GM18870 (cell line): ENCODE results near the gene ETS2.

Source experiments
- ATAC-seq: cut with Tn5 transposase; IDR thresholded peaks from one replicate; pipeline ENCODE4 v1.9.1; 2021; ENCODE audit warnings: moderate library complexity; ENCODE audit not compliant: unreplicated experiment

Gene ETS2

DNA sequence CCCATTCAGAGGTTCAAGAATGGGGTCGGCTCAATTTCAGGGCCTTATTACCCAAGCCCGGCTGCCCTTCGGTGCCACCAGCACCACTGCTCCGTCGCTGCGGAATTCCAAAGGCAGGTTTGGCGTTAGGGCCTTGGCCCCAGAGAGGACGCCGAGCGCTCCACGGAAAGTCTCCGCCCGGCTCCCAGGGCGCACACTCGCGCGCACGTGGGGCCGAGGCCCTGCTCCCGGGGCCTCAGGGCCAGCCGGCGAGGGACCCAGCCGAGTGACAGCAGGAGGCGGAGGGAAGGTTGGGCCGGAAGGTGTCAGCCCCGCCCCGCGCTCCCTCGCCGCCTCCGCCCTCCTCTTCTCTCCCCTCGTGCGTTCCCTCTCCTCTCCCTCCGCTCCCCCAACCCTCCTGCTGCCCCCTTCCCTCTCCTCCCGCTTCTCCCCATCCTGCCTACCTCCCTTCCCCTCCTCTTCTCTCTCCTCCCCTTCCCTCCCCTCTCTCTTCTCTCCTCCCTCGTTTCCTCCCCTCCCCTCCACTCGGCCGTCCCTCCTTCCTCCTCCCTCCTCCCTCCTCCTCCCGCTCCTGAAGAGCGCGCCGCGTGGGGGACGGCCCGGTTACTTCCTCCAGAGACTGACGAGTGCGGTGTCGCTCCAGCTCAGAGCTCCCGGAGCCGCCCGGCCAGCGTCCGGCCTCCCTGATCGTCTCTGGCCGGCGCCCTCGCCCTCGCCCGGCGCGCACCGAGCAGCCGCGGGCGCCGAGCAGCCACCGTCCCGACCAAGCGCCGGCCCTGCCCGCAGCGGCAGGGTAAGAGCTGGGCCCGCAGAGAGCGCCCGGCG, at the start of gene ETS2:
TSS of gene ETS2 (plus strand) at position 602 of the 825 bp plus-strand sequence. CDS start 4,106 bp downstream, outside the sequence.
- no peak for ATAC-seq

GRCh38 chr21:38756746-38757145, 49.0 kb upstream of the ETS2 start:
- ATAC-seq: no peak

- ATAC-seq: no peak
These were observed 47.1 kb upstream of the ETS2 start for GRCh38 chr21:38758501-38759214.

- ATAC-seq: no peak
These were observed 46.3 kb upstream of the ETS2 start for GRCh38 chr21:38759413-38759812.

- ATAC-seq: no peak
These were observed 45.5 kb upstream of the ETS2 start for GRCh38 chr21:38760017-38760761.

DNA sequence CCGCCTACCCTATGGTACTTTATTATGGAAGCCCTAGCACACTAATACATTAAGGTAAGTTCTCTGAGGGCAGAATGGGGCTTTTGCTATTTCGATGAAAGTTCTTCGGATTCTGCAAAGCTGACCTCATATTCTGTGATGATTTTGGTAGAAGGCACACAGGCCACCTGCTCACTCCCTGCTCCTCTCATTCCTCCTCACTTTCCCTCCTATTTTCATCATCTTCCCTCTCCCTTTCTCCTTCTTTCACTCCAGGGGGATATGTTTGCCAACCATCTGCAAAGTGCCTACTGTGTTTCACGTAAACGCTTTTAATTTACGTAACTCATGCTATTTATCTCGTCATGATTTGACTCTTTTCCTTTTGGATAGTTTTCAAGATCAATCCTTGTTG, 45.0 kb upstream of the ETS2 start:
- ATAC-seq: no peak

- ATAC-seq: no peak
These were observed 44.2 kb upstream of the ETS2 start for GRCh38 chr21:38761531-38761930.

- ATAC-seq: no peak
These were observed 40.7 kb upstream of the ETS2 start for GRCh38 chr21:38765056-38765455.

- peak; percentile 96 for ATAC-seq
These were observed 38.6 kb upstream of the ETS2 start for GRCh38 chr21:38766987-38767722.

GRCh38 chr21:38768471-38769063, 37.2 kb upstream of the ETS2 start:
- ATAC-seq: no peak

GRCh38 chr21:38769191-38769780, 36.4 kb upstream of the ETS2 start:
- no peak for ATAC-seq

- no peak for ATAC-seq
These were observed 35.1 kb upstream of the ETS2 start for GRCh38 chr21:38770660-38771059.

- no peak for ATAC-seq
These were observed 34.2 kb upstream of the ETS2 start for GRCh38 chr21:38771536-38771935.

DNA sequence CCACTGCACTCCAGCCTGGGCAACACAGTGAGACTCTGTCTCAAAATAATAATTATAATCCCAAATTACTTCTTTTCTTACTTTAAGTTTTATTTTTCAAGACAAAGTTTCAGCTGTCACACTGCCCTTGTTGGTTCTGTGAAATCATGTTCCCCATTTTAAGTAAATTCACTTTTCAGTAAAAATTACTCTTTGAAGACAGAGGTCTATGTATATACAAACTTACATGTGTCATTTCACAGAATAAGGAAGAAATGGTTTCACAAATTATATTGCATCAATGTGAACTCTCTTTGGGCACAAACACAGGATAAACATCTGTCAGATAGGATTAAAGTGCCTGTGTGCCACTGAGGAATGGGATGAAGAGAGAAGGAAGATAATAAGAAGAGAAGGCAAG, 33.1 kb upstream of the ETS2 start:
- no peak for ATAC-seq

DNA sequence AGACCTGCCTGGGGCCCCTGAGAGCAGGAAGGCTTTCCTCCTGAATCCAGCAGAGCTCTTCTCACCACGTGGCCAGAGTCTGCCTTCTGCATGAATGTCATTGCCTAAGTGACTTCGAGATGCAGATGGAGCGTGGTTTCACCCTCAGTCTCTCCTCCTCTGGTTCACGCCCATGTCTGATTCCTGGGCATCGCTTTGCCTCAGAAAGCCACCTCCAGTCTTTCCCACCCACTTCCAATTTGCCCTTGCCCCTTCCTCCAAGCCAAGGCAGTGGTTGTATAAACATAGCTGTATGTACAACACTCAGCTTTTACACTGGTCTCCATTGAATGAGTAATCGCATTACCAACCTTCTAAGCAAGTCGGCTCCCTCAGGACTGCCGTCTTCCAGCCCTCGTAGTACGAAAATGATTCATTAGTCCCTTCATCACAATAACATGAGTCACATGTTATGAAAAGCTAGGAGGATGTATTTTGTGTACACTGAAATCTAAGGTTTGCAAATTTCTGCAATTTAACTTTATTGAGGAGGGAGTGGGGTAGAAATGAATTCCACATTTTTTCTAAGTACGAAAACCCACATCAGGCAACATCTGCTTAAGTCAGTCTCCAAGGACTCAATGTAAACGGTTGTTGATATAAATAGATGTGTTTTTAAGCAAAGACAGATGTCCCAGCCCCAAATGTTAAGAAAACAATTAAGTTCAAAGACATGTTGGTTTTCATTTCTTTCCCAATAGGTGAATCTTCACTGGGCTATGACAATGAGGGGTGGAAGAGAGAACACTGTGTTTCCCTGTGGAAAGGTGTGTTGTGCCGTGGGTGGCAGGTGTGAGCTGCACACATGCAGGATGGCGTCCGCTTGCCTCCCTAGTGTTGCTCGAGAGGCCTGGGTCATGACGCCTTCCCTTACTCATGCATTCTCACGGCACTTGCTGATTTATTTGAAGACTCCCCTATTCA, 32.3 kb upstream of the ETS2 start:
- no peak for ATAC-seq

- no peak for ATAC-seq
These were observed 31.6 kb upstream of the ETS2 start for GRCh38 chr21:38774152-38774551.

DNA sequence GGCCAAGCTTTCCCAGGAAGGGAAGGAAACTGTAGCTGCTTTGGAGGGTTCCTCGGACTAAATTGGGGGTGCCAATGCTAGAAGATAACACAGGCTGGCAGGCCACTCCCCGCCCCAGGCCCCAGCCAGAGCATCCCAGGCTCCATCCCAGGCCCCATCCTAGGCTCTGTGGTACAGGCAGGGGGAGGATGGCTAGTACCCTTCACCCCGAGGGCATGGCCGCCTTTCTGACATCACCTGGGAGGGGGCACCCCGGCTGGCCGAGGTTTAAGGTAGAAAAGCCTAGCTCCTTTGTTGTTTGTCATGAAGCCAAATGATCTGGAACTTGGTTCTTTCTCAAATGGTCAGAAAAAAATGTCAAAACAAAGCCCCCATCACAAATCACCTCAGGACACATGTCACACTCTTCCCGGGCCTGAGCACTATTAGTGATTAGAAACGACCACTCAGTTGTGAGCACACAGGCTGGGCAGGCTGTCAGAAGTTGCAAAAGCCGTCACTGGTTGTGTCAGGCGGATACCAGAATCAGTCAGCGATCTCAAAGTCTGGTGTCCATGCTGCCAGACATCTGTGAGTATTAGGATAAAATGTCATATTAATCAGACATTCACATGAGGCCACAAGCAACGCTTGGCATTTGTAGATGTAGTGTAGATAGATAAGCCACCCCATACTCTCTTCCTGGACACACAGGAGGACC, 31.0 kb upstream of the ETS2 start:
- no peak for ATAC-seq

- ATAC-seq: no peak
These were observed 30.0 kb upstream of the ETS2 start for GRCh38 chr21:38775733-38776132.
